Liver (tissue), 9 donors: ENCODE measurements around the gene KIAA1217. TPM values are rescaled to one million over a fixed set of nuclear protein-coding genes. Genes with fewer than 3 reads are reported as not detected.

Experiments
- DNase-seq: peaks from one replicate; pipeline ENCODE4 v3.0.0-alpha.2; 2017; ENCODE audit warnings: low spot score
- H3K27ac ChIP-seq, 2 donors: one replicate each; pipeline ENCODE4 v1.7.0; 2013; ENCODE audit warnings: inconsistent platforms in 2 of 2, low read length in 2 of 2, control low read depth in 1 of 2, low read depth in 1 of 2, mild to moderate bottlenecking in 1 of 2
- H3K27me3 ChIP-seq, 4 donors: one replicate each; pipeline versions ENCODE4 v1.6.1 to v1.7.0; 2013; ENCODE audit warnings: low read length in 3 of 4, inconsistent platforms in 1 of 4, mild to moderate bottlenecking in 1 of 4, moderate library complexity in 1 of 4; ENCODE audit not compliant: control insufficient read depth in 4 of 4, insufficient read depth in 4 of 4
- H3K36me3 ChIP-seq, 4 donors: one replicate each; pipeline versions ENCODE4 v1.6.1 to v1.7.0; 2013; ENCODE audit warnings: low read length in 3 of 4, mild to moderate bottlenecking in 3 of 4, low read depth in 1 of 4, moderate library complexity in 1 of 4; ENCODE audit not compliant: control insufficient read depth in 4 of 4, insufficient read depth in 3 of 4
- H3K4me1 ChIP-seq, 4 donors: one replicate each; pipeline versions ENCODE4 v1.6.1 to v1.7.0; 2013; ENCODE audit warnings: low read length in 3 of 4, mild to moderate bottlenecking in 3 of 4, moderate library complexity in 1 of 4; ENCODE audit not compliant: control insufficient read depth in 4 of 4, insufficient read depth in 4 of 4
- H3K4me3 ChIP-seq, 3 donors: one replicate each; pipeline versions ENCODE4 v1.6.1 to v1.7.0; 2013; ENCODE audit warnings: low read length in 3 of 3, control low read depth in 1 of 3, low read depth in 1 of 3, mild to moderate bottlenecking in 1 of 3
- H3K9ac ChIP-seq, 2 donors: one replicate each; pipeline ENCODE4 v1.7.0; 2013; ENCODE audit warnings: low read length in 2 of 2, mild to moderate bottlenecking in 2 of 2, moderate library complexity in 2 of 2, control low read depth in 1 of 2, low read depth in 1 of 2
- H3K9me3 ChIP-seq, 4 donors: one replicate each; pipeline versions ENCODE4 v1.6.1 to v1.7.0; 2013; ENCODE audit warnings: low read length in 3 of 4; ENCODE audit not compliant: control insufficient read depth in 4 of 4
- CTCF ChIP-seq: fragments of 150-350 bp; IDR thresholded peaks from 2 replicates; pipeline ENCODE4 v1.5.1; 2017; ENCODE audit warnings: improper control_type of control experiment, low read depth, low read length; ENCODE audit not compliant: missing input control
- EGR1 ChIP-seq, 2 donors: IDR thresholded peaks; 2 replicates each; pipeline ENCODE4 v1.6.1; 2016 to 2018; ENCODE audit warnings: antibody characterized with exemption in 2 of 2, low read depth in 2 of 2
- GABPA ChIP-seq, 2 donors: IDR thresholded peaks in 1 of 2; conservative IDR thresholded peaks in 1 of 2; 2 replicates each; pipeline ENCODE4 v1.6.1; 2016; ENCODE audit warnings: antibody characterized with exemption in 2 of 2, mild to moderate bottlenecking in 1 of 2, moderate library complexity in 1 of 2
- HNF4G ChIP-seq: IDR thresholded peaks from 2 replicates; pipeline ENCODE4 v1.6.1; 2016; ENCODE audit warnings: antibody characterized with exemption
- NR2F2 ChIP-seq: IDR thresholded peaks from 2 replicates; pipeline ENCODE4 v1.6.1; 2016; ENCODE audit warnings: antibody characterized with exemption
- RXRA ChIP-seq, 2 donors: IDR thresholded peaks; 2 replicates each; pipeline ENCODE4 v1.6.1; 2017 to 2018; ENCODE audit warnings: antibody characterized with exemption in 2 of 2, mild to moderate bottlenecking in 1 of 2
- SP1 ChIP-seq: IDR thresholded peaks from 2 replicates; pipeline ENCODE4 v1.6.1; 2018; ENCODE audit warnings: antibody characterized with exemption, mild to moderate bottlenecking
- TAF1 ChIP-seq: conservative IDR thresholded peaks from 2 replicates; pipeline ENCODE4 v1.6.1; 2016; ENCODE audit warnings: antibody characterized with exemption, mild to moderate bottlenecking
- YY1 ChIP-seq: IDR thresholded peaks from 2 replicates; pipeline ENCODE4 v1.6.1; 2016; ENCODE audit warnings: antibody characterized with exemption, mild to moderate bottlenecking
- polyA plus RNA-seq, 2 donors: library from polyadenylated mRNA; stranded (reverse) in 1 of 2; unstranded in 1 of 2; fragments of 200-250 nt in 1 of 2; fragments of >200 nt in 1 of 2; fragmentation: Nextera tagmentation in 1 of 2; extraction: Ambion mirVana in 1 of 2; gene quantifications; one replicate each; pipeline versions ENCODE4 v1.2.1 to v1.2.3, GENCODE V29; 2013 to 2015
- total RNA-seq, 2 donors: library from RNA; depleted of rRNA; stranded (reverse); fragments of >200 nt; gene quantifications; one replicate each; pipeline ENCODE4 v1.2.3, GENCODE V29; 2014
- TF ChIP-seq, protein P1 (sequence below): IDR thresholded peaks from 2 replicates; pipeline ENCODE4 v1.6.1; 2016; ENCODE audit warnings: antibody characterized with exemption
- TF ChIP-seq, protein P2 (sequence below): IDR thresholded peaks from 2 replicates; pipeline ENCODE4 v1.6.1; 2016; ENCODE audit warnings: antibody characterized with exemption, mild to moderate bottlenecking
- donor health status: healthy.
- donor health status: healthy.
- donor health status: healthy.
- donor health status: healthy.
- donor health status: healthy.

KIAA1217 gene
- total and polyA plus RNA-seq, 4 donors: 4.5 to 12.8 (median 6.8) TPM

- no peak for TF ChIP-seq CTCF
- no peak for TF ChIP-seq SP1
- no peak for TF ChIP-seq NR2F2
- TF ChIP-seq HNF4G: no peak
These were observed 198.0 kb downstream of the KIAA1217 start (continued) for GRCh38 chr10:24406809-24407483.

DNA sequence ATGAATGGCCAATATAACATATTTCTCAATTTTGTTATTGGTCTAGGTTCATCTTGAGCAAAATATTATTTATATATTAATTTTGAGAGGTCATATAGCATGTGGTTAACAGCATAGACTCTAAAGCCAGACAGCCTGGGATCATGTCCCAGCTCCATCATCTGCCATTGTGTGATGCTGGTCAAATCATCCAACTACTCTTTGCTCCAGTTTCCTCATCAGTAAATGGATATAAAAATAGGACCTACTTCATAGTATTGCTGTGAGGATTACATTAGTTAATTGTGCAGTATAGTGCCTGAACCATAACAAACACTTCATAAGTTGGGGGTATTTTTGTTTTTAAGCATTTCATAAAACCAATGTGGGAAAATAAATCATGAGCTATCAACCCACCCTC, 199.0 kb downstream of the KIAA1217 start:
- Histone ChIP-seq H3K9ac (no peak overlapping the region), H3K4me1 (no peaks in the 10 kb centered on the region), H3K36me3 (no peaks in the 10 kb centered on the region), H3K4me3 (no peak overlapping the region), H3K9me3 (no peaks in the 10 kb centered on the region), H3K27ac (no peak overlapping the region), H3K27me3 (no peaks in the 10 kb centered on the region)
- TF ChIP-seq HNF4G (no peak), CTCF (no peak), GABPA (IDR thresholded peaks at IDR 0.05 in 1 of 2, conservative IDR thresholded peaks at IDR 0.05 in 1 of 2) (no peak), EGR1 (IDR thresholded peaks at IDR 0.05; ENCODE audit: low read depth in 2 of 2) (no peak), YY1 (no peak), TAF1 (no peak), RXRA (IDR thresholded peaks at IDR 0.05) (no peak), SP1 (no peak)
- TF ChIP-seq, protein P1, sequence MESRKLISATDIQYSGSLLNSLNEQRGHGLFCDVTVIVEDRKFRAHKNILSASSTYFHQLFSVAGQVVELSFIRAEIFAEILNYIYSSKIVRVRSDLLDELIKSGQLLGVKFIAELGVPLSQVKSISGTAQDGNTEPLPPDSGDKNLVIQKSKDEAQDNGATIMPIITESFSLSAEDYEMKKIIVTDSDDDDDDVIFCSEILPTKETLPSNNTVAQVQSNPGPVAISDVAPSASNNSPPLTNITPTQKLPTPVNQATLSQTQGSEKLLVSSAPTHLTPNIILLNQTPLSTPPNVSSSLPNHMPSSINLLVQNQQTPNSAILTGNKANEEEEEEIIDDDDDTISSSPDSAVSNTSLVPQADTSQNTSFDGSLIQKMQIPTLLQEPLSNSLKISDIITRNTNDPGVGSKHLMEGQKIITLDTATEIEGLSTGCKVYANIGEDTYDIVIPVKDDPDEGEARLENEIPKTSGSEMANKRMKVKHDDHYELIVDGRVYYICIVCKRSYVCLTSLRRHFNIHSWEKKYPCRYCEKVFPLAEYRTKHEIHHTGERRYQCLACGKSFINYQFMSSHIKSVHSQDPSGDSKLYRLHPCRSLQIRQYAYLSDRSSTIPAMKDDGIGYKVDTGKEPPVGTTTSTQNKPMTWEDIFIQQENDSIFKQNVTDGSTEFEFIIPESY: no peak
- TF ChIP-seq, protein P2, sequence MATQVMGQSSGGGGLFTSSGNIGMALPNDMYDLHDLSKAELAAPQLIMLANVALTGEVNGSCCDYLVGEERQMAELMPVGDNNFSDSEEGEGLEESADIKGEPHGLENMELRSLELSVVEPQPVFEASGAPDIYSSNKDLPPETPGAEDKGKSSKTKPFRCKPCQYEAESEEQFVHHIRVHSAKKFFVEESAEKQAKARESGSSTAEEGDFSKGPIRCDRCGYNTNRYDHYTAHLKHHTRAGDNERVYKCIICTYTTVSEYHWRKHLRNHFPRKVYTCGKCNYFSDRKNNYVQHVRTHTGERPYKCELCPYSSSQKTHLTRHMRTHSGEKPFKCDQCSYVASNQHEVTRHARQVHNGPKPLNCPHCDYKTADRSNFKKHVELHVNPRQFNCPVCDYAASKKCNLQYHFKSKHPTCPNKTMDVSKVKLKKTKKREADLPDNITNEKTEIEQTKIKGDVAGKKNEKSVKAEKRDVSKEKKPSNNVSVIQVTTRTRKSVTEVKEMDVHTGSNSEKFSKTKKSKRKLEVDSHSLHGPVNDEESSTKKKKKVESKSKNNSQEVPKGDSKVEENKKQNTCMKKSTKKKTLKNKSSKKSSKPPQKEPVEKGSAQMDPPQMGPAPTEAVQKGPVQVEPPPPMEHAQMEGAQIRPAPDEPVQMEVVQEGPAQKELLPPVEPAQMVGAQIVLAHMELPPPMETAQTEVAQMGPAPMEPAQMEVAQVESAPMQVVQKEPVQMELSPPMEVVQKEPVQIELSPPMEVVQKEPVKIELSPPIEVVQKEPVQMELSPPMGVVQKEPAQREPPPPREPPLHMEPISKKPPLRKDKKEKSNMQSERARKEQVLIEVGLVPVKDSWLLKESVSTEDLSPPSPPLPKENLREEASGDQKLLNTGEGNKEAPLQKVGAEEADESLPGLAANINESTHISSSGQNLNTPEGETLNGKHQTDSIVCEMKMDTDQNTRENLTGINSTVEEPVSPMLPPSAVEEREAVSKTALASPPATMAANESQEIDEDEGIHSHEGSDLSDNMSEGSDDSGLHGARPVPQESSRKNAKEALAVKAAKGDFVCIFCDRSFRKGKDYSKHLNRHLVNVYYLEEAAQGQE: no peak
- DNase-seq: no peak
